C4-2B (cell line): ENCODE data around the gene MINDY4.

Experiments used
- H3K27ac ChIP-seq: fragments of 450-650 bp; 2 replicates; pipeline ENCODE4 v1.5.1; 2017
- CTCF ChIP-seq: fragments of 450-650 bp; conservative IDR thresholded peaks from 2 replicates; pipeline ENCODE4 v1.5.1; 2017; ENCODE audit warnings: mild to moderate bottlenecking
- ZFX ChIP-seq: fragments of 450-650 bp; IDR thresholded peaks from 2 replicates; pipeline ENCODE4 v1.6.1; 2017

Gene MINDY4

GRCh38 chr7:30728591-30729100, 42.6 kb upstream of the MINDY4 start:
- TF ChIP-seq ZFX (no peak), CTCF (no peak)
- no peak overlapping the region for H3K27ac ChIP-seq

GRCh38 chr7:30729642-30730041, 41.6 kb upstream of the MINDY4 start:
- H3K27ac ChIP-seq: no peak overlapping the region
- TF ChIP-seq ZFX (no peak), CTCF (no peak)

GRCh38 chr7:30730097-30730496, 41.1 kb upstream of the MINDY4 start:
- TF ChIP-seq CTCF (no peak), ZFX (no peak)
- H3K27ac ChIP-seq: no peak overlapping the region

- TF ChIP-seq CTCF: no peak
- TF ChIP-seq ZFX: no peak
- no peak overlapping the region for H3K27ac ChIP-seq
These were observed 40.2 kb upstream of the MINDY4 start for GRCh38 chr7:30730996-30731395.

GRCh38 chr7:30731581-30731980, 39.6 kb upstream of the MINDY4 start:
- no peak for TF ChIP-seq CTCF
- no peak for TF ChIP-seq ZFX
- no peak overlapping the region for H3K27ac ChIP-seq

GRCh38 chr7:30732606-30733005, 38.6 kb upstream of the MINDY4 start:
- TF ChIP-seq ZFX (no peak), CTCF (no peak)
- no peak overlapping the region for H3K27ac ChIP-seq

GRCh38 chr7:30733216-30733615, 38.0 kb upstream of the MINDY4 start:
- TF ChIP-seq CTCF: no peak
- no peak for TF ChIP-seq ZFX
- H3K27ac ChIP-seq: no peak overlapping the region
